Suprapubic skin (tissue), 4 donors: ENCODE results near the gene CCDC32.

Experiments
- CTCF ChIP-seq, 2 donors: fragments of 200-600 bp in 1 of 2; fragments of 450-650 bp in 1 of 2; sonication (generic) in 1 of 2; IDR thresholded peaks; one replicate each; pipeline ENCODE4 v1.5.1; 2016 to 2019; ENCODE audit warnings: antibody characterized with exemption in 2 of 2, mild to moderate bottlenecking in 1 of 2, moderate library complexity in 1 of 2
- POLR2A ChIP-seq, 2 donors: fragments of 450-650 bp; IDR thresholded peaks; one replicate each; pipeline ENCODE4 v1.6.1; 2017; ENCODE audit warnings: antibody characterized with exemption in 2 of 2, mild to moderate bottlenecking in 2 of 2, moderate library complexity in 2 of 2
- POLR2AphosphoS5 ChIP-seq, 3 donors: sonication (generic); formaldehyde crosslinking; IDR thresholded peaks; one replicate each; pipeline ENCODE4 v1.6.1; 2017; ENCODE audit warnings: antibody characterized with exemption in 3 of 3

GRCh38 chr15:40562691-40563090, 2.2 kb downstream of the CCDC32 start:
- no peak for TF ChIP-seq CTCF (IDR thresholded peaks at IDR 0.05)
- no peak for TF ChIP-seq POLR2A (IDR thresholded peaks at IDR 0.05)
- no peak for TF ChIP-seq POLR2AphosphoS5 (IDR thresholded peaks at IDR 0.05)
